Measurements from ENCODE around the gene INPP5D.

INPP5D gene

GRCh38 chr2:233108611-233109490 is 48.7 kb downstream of the INPP5D start:
- no peak for TF ChIP-seq CTCF (IDR thresholded peaks at IDR 0.05; ENCODE audit: insufficient read depth, low read length, poor library complexity, severe bottlenecking)
- no peak overlapping the region for H3K4me3 ChIP-seq (replicated peaks; ENCODE audit: low read depth, low read length)
- H3K27me3 ChIP-seq (replicated peaks; ENCODE audit: control insufficient read depth, insufficient read depth, low read length) = no peaks in the 10 kb centered on the region
- no peak for DNase-seq (ENCODE audit: extremely low read depth, insufficient read length)
- H3K36me3 ChIP-seq (ENCODE audit: control insufficient read depth, insufficient read depth, low read length) = peaks cover 9% of the 10 kb centered on the region

GRCh38 chr2:233111427-233111826 is 51.3 kb downstream of the INPP5D start:
- H3K4me3 ChIP-seq (replicated peaks; ENCODE audit: low read depth, low read length) = no peak overlapping the region
- TF ChIP-seq CTCF (IDR thresholded peaks at IDR 0.05; ENCODE audit: insufficient read depth, low read length, poor library complexity, severe bottlenecking) = no peak
- peaks cover 11% of the 10 kb centered on the region for H3K36me3 ChIP-seq (ENCODE audit: control insufficient read depth, insufficient read depth, low read length)
- no peaks in the 10 kb centered on the region for H3K27me3 ChIP-seq (replicated peaks; ENCODE audit: control insufficient read depth, insufficient read depth, low read length)
- no peak for DNase-seq (ENCODE audit: extremely low read depth, insufficient read length)

- DNase-seq (ENCODE audit: extremely low read depth, insufficient read length) = no peak
- Histone ChIP-seq H3K4me3 (replicated peaks; ENCODE audit: low read depth, low read length) (no peak overlapping the region), H3K36me3 (ENCODE audit: control insufficient read depth, insufficient read depth, low read length) (peaks cover 13% of the 10 kb centered on the region), H3K27me3 (replicated peaks; ENCODE audit: control insufficient read depth, insufficient read depth, low read length) (no peaks in the 10 kb centered on the region)
- no peak for TF ChIP-seq CTCF (IDR thresholded peaks at IDR 0.05; ENCODE audit: insufficient read depth, low read length, poor library complexity, severe bottlenecking)
Measured at GRCh38 chr2:233112329-233112728, 52.2 kb downstream of the INPP5D start.

- no peak for DNase-seq (ENCODE audit: extremely low read depth, insufficient read length)
- no peak for TF ChIP-seq CTCF (IDR thresholded peaks at IDR 0.05; ENCODE audit: insufficient read depth, low read length, poor library complexity, severe bottlenecking)
- Histone ChIP-seq H3K36me3 (ENCODE audit: control insufficient read depth, insufficient read depth, low read length) (peaks cover 15% of the 10 kb centered on the region), H3K4me3 (replicated peaks; ENCODE audit: low read depth, low read length) (no peak overlapping the region), H3K27me3 (replicated peaks; ENCODE audit: control insufficient read depth, insufficient read depth, low read length) (no peaks in the 10 kb centered on the region)
Measured at GRCh38 chr2:233112776-233113452, 52.8 kb downstream of the INPP5D start.

- Histone ChIP-seq H3K36me3 (ENCODE audit: control insufficient read depth, insufficient read depth, low read length) (peaks cover 20% of the 10 kb centered on the region), H3K27me3 (replicated peaks; ENCODE audit: control insufficient read depth, insufficient read depth, low read length) (no peaks in the 10 kb centered on the region), H3K4me3 (replicated peaks; ENCODE audit: low read depth, low read length) (no peak overlapping the region)
- no peak for DNase-seq (ENCODE audit: extremely low read depth, insufficient read length)
- TF ChIP-seq CTCF (IDR thresholded peaks at IDR 0.05; ENCODE audit: insufficient read depth, low read length, poor library complexity, severe bottlenecking) = no peak
Measured at GRCh38 chr2:233114421-233114861, 54.3 kb downstream of the INPP5D start.
